ENCODE data around the gene CYP2E1. TPM values are rescaled to one million over a fixed set of nuclear protein-coding genes. Genes with fewer than 3 reads are reported as not detected.

Gene CYP2E1
- total and polyA plus RNA-seq, 10 of the 15 experiments (the other 5 are each of a cell fraction or from before 2014, with no cell fraction given), result 0.09 to 1.9 (median 0.28) TPM; not detected in 3

DNA sequence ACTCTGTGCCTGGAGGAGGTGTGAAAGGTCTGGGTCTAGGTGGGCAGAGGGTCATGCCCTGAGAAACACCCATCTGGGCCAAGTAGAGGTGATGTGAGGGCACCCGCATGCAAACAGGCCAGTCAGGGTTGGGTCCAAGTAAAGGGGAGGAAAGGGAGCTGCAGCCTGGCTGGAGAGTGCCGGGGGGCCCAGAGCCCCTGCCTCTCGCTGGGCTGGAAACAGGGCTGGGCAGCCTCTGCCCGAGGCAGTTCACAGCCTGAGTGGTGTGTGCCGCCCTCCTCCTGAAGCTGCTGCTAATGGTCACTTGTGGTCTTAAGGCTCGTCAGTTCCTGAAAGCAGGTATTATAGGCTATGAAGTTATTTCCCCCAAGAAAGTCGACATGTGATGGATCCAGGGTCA is 7.3 kb downstream of the CYP2E1 start (continued):
- TF ChIP-seq, protein P1, sequence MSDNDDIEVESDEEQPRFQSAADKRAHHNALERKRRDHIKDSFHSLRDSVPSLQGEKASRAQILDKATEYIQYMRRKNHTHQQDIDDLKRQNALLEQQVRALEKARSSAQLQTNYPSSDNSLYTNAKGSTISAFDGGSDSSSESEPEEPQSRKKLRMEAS (IDR thresholded peaks at IDR 0.05; ENCODE audit: low read depth, low read length), result no peak
- TF ChIP-seq, protein P2, sequence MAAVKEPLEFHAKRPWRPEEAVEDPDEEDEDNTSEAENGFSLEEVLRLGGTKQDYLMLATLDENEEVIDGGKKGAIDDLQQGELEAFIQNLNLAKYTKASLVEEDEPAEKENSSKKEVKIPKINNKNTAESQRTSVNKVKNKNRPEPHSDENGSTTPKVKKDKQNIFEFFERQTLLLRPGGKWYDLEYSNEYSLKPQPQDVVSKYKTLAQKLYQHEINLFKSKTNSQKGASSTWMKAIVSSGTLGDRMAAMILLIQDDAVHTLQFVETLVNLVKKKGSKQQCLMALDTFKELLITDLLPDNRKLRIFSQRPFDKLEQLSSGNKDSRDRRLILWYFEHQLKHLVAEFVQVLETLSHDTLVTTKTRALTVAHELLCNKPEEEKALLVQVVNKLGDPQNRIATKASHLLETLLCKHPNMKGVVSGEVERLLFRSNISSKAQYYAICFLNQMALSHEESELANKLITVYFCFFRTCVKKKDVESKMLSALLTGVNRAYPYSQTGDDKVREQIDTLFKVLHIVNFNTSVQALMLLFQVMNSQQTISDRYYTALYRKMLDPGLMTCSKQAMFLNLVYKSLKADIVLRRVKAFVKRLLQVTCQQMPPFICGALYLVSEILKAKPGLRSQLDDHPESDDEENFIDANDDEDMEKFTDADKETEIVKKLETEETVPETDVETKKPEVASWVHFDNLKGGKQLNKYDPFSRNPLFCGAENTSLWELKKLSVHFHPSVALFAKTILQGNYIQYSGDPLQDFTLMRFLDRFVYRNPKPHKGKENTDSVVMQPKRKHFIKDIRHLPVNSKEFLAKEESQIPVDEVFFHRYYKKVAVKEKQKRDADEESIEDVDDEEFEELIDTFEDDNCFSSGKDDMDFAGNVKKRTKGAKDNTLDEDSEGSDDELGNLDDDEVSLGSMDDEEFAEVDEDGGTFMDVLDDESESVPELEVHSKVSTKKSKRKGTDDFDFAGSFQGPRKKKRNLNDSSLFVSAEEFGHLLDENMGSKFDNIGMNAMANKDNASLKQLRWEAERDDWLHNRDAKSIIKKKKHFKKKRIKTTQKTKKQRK (IDR thresholded peaks at IDR 0.05; ENCODE audit: low read depth, low read length), result no peak
- TF ChIP-seq STAT1 (conservative IDR thresholded peaks at IDR 0.05), result no peak
- TF ChIP-seq, protein P3, sequence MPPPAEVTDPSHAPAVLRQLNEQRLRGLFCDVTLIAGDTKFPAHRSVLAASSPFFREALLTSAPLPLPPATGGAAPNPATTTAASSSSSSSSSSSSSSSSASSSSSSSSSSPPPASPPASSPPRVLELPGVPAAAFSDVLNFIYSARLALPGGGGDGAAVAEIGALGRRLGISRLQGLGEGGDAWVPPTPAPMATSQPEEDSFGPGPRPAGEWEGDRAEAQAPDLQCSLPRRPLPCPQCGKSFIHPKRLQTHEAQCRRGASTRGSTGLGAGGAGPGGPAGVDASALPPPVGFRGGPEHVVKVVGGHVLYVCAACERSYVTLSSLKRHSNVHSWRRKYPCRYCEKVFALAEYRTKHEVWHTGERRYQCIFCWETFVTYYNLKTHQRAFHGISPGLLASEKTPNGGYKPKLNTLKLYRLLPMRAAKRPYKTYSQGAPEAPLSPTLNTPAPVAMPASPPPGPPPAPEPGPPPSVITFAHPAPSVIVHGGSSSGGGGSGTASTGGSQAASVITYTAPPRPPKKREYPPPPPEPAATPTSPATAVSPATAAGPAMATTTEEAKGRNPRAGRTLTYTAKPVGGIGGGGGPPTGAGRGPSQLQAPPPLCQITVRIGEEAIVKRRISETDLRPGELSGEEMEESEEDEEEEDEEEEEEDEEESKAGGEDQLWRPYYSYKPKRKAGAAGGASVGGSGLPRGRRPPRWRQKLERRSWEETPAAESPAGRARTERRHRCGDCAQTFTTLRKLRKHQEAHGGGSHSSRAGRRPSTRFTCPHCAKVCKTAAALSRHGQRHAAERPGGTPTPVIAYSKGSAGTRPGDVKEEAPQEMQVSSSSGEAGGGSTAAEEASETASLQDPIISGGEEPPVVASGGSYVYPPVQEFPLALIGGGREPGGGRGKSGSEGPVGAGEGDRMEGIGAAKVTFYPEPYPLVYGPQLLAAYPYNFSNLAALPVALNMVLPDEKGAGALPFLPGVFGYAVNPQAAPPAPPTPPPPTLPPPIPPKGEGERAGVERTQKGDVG (CRISPR knock-in tag; IDR thresholded peaks at IDR 0.05), result no peak
- TF ChIP-seq, protein P4, sequence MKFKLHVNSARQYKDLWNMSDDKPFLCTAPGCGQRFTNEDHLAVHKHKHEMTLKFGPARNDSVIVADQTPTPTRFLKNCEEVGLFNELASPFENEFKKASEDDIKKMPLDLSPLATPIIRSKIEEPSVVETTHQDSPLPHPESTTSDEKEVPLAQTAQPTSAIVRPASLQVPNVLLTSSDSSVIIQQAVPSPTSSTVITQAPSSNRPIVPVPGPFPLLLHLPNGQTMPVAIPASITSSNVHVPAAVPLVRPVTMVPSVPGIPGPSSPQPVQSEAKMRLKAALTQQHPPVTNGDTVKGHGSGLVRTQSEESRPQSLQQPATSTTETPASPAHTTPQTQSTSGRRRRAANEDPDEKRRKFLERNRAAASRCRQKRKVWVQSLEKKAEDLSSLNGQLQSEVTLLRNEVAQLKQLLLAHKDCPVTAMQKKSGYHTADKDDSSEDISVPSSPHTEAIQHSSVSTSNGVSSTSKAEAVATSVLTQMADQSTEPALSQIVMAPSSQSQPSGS (IDR thresholded peaks at IDR 0.05; ENCODE audit: low read length), result no peak
- TF ChIP-seq, protein P5, sequence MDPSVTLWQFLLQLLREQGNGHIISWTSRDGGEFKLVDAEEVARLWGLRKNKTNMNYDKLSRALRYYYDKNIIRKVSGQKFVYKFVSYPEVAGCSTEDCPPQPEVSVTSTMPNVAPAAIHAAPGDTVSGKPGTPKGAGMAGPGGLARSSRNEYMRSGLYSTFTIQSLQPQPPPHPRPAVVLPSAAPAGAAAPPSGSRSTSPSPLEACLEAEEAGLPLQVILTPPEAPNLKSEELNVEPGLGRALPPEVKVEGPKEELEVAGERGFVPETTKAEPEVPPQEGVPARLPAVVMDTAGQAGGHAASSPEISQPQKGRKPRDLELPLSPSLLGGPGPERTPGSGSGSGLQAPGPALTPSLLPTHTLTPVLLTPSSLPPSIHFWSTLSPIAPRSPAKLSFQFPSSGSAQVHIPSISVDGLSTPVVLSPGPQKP (IDR thresholded peaks at IDR 0.05; ENCODE audit: low read depth, low read length), result no peak
- no peak for TF ChIP-seq ZNF384 (IDR thresholded peaks at IDR 0.05; ENCODE audit: borderline replicate concordance, low read depth, low read length)
- TF ChIP-seq, protein P6, sequence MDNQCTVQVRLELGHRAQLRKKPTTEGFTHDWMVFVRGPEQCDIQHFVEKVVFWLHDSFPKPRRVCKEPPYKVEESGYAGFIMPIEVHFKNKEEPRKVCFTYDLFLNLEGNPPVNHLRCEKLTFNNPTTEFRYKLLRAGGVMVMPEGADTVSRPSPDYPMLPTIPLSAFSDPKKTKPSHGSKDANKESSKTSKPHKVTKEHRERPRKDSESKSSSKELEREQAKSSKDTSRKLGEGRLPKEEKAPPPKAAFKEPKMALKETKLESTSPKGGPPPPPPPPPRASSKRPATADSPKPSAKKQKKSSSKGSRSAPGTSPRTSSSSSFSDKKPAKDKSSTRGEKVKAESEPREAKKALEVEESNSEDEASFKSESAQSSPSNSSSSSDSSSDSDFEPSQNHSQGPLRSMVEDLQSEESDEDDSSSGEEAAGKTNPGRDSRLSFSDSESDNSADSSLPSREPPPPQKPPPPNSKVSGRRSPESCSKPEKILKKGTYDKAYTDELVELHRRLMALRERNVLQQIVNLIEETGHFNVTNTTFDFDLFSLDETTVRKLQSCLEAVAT (IDR thresholded peaks at IDR 0.05), result no peak
- no peak for TF ChIP-seq EGR1 (IDR thresholded peaks at IDR 0.05; ENCODE audit: borderline replicate concordance in 1 of 2, low read depth in 2 of 2, low read length in 2 of 2)
- TF ChIP-seq, protein P7, sequence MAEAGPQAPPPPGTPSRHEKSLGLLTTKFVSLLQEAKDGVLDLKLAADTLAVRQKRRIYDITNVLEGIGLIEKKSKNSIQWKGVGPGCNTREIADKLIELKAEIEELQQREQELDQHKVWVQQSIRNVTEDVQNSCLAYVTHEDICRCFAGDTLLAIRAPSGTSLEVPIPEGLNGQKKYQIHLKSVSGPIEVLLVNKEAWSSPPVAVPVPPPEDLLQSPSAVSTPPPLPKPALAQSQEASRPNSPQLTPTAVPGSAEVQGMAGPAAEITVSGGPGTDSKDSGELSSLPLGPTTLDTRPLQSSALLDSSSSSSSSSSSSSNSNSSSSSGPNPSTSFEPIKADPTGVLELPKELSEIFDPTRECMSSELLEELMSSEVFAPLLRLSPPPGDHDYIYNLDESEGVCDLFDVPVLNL (IDR thresholded peaks at IDR 0.05; ENCODE audit: low read depth, low read length), result no peak

All from GM12878 (cell line).